GM23338 (cell line): Measurements from ENCODE around the gene BIRC3.

Experiments
- CREB1 ChIP-seq: fragments of 250-450 bp; sonication (Bioruptor Pico); IDR thresholded peaks from 2 replicates; pipeline ENCODE4 v1.5.0; 2020; ENCODE audit warnings: low read depth, mild to moderate bottlenecking, moderate library complexity
- EZH2 ChIP-seq: fragments of 200-600 bp; sonication (generic); IDR thresholded peaks from one replicate; pipeline ENCODE4 v1.8.0; 2017; ENCODE audit warnings: antibody characterized with exemption, mild to moderate bottlenecking, low read depth; ENCODE audit not compliant: unreplicated experiment
- EZH2phosphoT487 ChIP-seq: fragments of 200-600 bp; sonication (generic); IDR thresholded peaks from one replicate; pipeline ENCODE4 v1.8.1; 2018; ENCODE audit warnings: antibody characterized with exemption; ENCODE audit not compliant: unreplicated experiment
- JUNB ChIP-seq: IDR thresholded peaks from one replicate; pipeline ENCODE4 v1.6.1; 2016; ENCODE audit warnings: antibody characterized with exemption; ENCODE audit not compliant: unreplicated experiment
- NANOG ChIP-seq: IDR thresholded peaks from 2 replicates; pipeline ENCODE4 v1.6.1; 2016; ENCODE audit warnings: antibody characterized with exemption, borderline replicate concordance
- POLR2AphosphoS5 ChIP-seq: IDR thresholded peaks from 2 replicates; pipeline ENCODE4 v1.6.1; 2016; ENCODE audit warnings: antibody characterized with exemption, low read depth
- STAT1 ChIP-seq: IDR thresholded peaks from one replicate; pipeline ENCODE4 v1.6.1; 2016; ENCODE audit warnings: antibody characterized with exemption; ENCODE audit not compliant: unreplicated experiment
- ZNF114 ChIP-seq: fragments of 250-450 bp; sonication (Bioruptor Pico); IDR thresholded peaks from 2 replicates; pipeline ENCODE4 v1.5.0; 2020; ENCODE audit warnings: mild to moderate bottlenecking, moderate library complexity
- TF ChIP-seq, protein P1 (sequence below), 2 experiments: fragments of 200-600 bp in 1 of 2; sonication (generic) in 1 of 2; conservative IDR thresholded peaks; 2 replicates each; pipeline versions ENCODE4 v1.5.1 to v1.6.1; 2016 to 2017; ENCODE audit warnings: antibody characterized with exemption in 2 of 2, low read depth in 2 of 2, mild to moderate bottlenecking in 2 of 2, moderate library complexity in 1 of 2
- TF ChIP-seq, protein P2 (sequence below): IDR thresholded peaks from one replicate; pipeline ENCODE4 v1.6.1; 2018; ENCODE audit warnings: antibody characterized with exemption; ENCODE audit not compliant: unreplicated experiment

DNA sequence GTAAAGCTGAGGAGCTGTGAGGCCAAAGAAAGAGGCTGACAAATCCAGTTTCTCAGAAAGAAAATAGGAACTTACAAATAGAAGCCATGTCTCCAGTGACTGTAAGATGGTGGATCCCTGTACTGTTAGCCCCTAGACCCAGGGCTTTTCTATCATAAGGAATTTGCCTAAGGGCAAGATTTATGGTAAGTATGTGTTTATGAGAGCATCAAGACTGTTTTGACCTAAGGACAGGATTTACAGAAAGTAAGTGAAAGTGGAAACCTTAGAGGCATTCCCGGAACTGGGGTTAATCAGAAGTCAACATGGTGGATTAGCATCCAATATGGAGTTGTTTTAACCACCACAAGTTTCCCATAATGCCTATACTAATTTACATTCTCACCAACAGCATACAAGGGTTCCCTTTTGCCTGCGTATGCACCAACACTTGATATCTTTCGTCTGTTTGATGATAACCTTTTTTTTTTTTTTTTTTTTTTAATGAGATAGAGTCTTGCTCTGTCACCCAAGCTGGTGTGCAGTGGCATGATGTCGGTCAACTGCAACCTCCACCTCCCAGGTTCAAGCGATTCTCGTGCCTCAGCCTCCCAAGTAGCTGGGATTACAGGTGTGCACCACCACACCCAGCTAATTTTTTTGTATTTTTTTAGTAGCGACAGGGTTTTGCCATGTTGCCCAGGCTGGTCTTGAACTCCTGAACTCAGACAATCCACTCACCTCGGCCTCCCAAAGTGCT lies 69.9 kb downstream of the BIRC3 start:
- TF ChIP-seq, protein P1, sequence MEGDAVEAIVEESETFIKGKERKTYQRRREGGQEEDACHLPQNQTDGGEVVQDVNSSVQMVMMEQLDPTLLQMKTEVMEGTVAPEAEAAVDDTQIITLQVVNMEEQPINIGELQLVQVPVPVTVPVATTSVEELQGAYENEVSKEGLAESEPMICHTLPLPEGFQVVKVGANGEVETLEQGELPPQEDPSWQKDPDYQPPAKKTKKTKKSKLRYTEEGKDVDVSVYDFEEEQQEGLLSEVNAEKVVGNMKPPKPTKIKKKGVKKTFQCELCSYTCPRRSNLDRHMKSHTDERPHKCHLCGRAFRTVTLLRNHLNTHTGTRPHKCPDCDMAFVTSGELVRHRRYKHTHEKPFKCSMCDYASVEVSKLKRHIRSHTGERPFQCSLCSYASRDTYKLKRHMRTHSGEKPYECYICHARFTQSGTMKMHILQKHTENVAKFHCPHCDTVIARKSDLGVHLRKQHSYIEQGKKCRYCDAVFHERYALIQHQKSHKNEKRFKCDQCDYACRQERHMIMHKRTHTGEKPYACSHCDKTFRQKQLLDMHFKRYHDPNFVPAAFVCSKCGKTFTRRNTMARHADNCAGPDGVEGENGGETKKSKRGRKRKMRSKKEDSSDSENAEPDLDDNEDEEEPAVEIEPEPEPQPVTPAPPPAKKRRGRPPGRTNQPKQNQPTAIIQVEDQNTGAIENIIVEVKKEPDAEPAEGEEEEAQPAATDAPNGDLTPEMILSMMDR (conservative IDR thresholded peaks at IDR 0.05; ENCODE audit: low read depth in 2 of 2) = no peak
- no peak for TF ChIP-seq EZH2phosphoT487
- TF ChIP-seq CREB1 = no peak
- TF ChIP-seq STAT1 = no peak
- TF ChIP-seq, protein P2, sequence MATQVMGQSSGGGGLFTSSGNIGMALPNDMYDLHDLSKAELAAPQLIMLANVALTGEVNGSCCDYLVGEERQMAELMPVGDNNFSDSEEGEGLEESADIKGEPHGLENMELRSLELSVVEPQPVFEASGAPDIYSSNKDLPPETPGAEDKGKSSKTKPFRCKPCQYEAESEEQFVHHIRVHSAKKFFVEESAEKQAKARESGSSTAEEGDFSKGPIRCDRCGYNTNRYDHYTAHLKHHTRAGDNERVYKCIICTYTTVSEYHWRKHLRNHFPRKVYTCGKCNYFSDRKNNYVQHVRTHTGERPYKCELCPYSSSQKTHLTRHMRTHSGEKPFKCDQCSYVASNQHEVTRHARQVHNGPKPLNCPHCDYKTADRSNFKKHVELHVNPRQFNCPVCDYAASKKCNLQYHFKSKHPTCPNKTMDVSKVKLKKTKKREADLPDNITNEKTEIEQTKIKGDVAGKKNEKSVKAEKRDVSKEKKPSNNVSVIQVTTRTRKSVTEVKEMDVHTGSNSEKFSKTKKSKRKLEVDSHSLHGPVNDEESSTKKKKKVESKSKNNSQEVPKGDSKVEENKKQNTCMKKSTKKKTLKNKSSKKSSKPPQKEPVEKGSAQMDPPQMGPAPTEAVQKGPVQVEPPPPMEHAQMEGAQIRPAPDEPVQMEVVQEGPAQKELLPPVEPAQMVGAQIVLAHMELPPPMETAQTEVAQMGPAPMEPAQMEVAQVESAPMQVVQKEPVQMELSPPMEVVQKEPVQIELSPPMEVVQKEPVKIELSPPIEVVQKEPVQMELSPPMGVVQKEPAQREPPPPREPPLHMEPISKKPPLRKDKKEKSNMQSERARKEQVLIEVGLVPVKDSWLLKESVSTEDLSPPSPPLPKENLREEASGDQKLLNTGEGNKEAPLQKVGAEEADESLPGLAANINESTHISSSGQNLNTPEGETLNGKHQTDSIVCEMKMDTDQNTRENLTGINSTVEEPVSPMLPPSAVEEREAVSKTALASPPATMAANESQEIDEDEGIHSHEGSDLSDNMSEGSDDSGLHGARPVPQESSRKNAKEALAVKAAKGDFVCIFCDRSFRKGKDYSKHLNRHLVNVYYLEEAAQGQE = no peak
- no peak for TF ChIP-seq JUNB
- TF ChIP-seq EZH2 = no peak
- TF ChIP-seq POLR2AphosphoS5 = no peak
- no peak for TF ChIP-seq NANOG
- TF ChIP-seq ZNF114 (CRISPR knock-in tag) = no peak
